ENCODE data around the gene NDUFA5.

NDUFA5 gene

DNA sequence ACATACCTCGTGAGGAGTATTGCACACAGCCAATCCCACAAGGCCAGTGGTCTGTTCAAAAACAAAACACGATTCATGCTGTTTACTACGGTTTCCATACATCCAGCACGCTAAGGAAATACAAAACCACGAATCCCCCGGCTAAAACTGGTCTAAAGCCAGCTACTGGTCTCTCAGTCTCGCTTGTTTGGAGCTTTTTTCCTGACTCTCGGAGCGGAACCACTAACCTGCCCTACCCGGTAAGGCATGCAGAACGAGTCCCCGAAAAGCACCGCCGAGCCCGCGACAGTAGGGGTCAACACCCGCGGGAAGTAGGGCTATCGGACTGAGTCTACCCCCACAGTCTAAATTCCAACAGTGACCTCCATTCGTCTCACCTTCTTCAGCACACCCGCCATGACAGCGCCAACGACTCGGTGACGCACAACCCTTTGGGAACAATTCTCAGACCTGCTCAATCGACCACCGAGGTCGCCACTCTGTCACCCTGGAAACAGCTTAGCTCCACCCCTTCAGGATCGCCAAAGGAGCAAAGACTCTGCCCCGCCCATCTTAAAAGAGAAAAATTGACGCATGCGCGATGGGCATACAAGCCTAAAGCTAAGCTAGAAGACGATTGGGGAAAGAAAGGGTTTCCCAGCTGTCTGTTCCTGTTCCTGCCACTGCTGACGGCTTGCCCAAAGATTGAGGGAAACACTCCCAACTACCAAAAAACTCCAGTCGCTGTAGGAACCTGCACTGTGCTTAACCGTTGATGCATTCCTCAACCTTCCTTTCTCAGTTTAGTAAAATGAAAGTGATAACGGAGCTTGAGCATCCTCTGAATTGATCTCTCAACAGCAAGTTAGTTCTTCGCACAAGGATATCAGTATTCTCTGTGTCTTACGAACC is at the start of gene NDUFA5:
TSS of gene NDUFA5 (minus strand) at position 421 of the 891 bp plus-strand sequence. CDS start at position 398, 23 bp downstream.
- peak; percentile 98 for DNase-seq

DNA sequence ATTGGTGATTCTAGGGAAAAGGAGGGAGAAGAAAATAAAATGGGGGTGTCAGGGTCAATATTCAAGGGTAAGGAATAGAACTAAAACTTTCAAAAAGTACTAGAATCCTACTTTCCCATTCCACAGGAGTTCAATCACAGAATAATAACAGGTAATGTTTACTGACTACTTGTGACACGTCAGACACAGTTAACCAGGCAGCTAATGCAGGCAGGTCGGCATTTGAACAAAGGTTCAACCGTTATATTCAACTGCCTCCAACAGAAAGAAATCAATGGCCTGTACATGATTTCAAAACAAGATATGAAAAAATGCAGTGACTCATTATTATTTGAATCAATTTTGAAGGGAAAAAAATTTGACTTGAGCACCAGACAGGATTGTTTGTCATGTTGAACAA is 47.1 kb upstream of the NDUFA5 start:
- DNase-seq, result no peak

DNA sequence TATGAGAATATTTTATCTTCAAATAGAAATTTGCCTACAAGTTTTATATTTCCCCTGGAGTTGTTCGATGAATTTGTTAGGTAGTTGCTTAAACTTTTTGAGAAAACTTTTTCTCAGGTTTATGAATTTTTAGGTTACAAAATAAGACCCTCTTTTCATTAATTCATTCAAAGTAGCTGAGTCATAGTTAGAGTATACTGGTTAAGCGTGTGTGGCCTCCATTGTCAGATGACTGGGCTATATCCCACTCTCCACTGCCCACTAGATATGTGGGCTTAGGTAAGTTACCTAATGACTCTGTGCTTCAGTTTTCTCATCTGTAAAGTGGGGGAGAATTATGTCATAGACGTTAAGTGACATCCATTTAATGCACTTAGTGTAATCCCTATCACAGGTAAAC is 45.0 kb upstream of the NDUFA5 start:
- no peak for DNase-seq

DNA sequence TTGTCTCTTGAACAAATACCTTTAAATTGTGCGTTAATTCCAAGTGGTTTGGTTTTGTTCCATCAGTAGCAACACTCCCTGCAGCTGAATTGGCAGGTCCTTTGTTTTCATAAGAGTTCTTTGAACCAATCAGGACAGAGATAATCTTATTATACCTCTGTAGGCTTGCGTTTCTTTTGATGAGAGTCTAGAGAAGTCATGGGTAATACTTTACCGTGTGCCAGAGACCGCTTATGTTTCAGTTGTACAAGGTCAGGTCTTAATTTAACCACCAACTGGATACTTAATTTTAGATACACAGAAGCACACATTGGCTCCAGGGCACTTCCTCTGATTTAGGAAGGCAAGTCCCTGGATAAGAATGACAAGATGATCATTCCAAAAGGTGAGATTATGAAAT is 43.9 kb upstream of the NDUFA5 start, which contains the start of gene ASB15:
TSS of gene ASB15 (plus strand) at position 292 of the 400 bp plus-strand sequence. CDS start 12,682 bp downstream, outside the sequence.
- no peak for DNase-seq

DNA sequence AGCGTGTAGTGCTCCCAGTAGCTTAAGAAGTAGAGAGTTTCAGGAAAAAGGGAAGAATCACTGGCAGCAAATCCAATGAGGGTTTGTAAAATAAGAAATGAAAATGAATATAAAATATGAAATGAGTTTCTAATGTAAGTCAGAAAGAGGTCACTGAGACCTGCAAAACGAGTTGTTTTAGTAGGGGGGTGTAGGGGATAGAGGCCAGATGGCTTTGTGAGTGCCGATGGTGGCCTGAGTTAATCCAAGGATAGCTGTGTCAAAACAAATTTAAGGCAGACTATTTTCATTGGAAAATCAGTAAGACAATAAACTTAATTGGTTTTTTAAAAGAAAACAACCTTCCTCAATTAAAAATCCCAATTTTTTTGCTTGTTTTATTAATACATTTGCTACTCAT is 43.3 kb upstream of the NDUFA5 start:
- no peak for DNase-seq

DNA sequence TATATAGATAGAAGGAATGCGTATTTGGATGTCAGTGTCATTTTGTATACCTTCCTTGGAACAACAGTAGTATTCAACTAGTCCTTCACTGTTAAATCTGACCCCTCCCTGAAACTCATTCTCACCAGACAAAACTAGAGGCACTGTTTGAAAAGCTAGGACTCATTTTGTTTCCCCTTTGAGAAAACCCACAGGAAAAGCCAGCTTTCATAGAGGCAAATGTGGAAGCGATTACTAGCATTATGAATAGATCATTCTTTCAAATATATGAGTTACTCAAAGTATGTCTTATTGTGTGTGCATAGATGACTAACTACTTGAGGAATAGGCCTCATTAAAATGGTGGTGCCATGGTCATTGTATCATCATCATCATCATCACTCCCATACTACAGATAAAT is 42.1 kb upstream of the NDUFA5 start:
- DNase-seq, result no peak

DNA sequence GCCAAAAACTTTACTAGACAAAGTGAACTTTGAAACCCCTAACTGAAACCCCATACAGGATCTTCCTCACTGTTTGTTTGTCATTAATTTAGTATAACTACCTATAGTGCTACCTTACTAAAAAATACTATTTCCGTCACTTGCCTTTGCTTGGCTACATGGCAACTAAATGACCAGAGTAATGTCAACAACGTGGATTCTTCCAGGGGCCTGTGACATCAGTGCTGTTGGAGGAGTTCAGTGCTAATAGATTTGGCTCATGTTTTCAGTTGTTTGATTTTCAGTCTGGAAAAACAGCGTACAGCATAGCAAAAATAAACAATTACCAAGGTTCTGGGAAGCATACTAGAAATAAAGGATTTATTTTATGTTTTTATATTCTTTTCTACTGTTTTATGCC is 41.0 kb upstream of the NDUFA5 start:
- DNase-seq, result no peak

DNA sequence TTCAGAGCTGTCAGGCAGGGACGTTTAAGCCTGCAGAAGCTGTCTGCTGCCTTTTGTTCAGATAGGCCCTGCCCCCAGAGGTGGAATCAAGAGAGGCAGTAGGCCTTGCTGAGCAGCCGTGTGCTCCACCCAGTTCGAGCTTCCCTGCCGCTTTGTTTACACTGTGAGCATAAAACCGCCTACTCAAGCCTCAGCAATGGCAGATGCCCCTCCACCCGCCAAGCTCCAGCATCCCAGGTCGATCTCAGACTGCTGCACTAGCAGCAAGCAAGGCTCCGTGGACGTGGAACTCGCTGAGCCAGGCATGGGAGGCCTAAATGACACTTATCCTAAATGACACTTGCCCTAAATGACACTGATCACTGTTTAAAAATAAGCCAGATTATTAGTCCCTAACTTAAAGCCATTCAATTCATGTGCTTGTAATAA is 37.2 kb upstream of the NDUFA5 start:
- peak; percentile 75 for DNase-seq

DNA sequence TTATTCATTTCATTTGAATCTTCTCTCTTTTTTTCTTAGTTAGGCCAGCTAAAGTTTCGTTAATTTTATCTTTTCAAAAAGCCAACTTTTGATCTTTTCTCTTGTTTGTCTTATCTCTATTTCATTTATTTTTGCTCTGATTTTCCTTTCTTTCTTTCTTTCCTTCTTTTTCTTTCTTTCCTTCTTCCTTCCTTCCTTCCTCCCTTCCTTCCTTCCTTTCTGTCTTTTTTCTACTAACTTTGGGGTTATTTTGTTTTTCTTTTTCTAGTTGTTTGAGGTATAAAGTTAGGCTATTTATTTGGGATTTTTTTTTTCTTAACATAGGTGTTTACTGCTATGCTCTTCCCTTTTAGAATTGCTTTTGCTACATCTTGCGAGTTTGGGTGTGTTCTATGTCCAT is 30.8 kb upstream of the NDUFA5 start:
- no peak for DNase-seq

DNA sequence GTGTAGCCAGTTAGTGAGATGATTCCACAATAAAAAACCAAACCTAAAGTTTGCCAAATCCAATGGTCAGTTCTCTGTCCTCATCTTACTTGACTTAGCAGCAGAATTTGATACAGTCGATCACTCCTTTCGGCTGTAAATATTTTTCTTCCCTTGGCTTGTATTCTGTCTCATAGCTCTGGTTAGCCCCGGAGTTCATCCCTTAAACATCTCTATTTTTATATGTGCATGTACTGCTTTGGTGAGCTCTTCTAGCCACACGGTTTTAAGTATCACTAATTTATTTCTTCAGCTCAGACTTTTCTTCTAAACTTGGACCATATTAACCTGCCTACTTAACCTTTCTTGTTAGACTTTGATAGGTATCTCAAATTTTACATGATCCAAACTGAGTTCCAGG is 26.2 kb upstream of the NDUFA5 start:
- DNase-seq, result no peak

DNA sequence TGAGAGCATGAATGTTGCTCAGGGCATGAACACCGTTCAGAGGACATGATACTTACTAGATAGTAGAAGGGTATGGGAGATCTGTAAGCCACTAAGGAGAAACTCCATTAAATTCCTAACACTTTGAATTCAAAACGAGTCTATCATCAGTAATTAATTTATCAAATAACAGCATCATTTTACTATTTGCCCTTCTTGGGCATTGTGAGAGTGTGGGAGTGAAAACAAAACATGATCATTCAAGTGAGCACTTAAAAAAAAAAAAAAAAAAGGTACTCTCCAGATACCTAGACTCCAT is 23.5 kb upstream of the NDUFA5 start:
- DNase-seq, result no peak

DNA sequence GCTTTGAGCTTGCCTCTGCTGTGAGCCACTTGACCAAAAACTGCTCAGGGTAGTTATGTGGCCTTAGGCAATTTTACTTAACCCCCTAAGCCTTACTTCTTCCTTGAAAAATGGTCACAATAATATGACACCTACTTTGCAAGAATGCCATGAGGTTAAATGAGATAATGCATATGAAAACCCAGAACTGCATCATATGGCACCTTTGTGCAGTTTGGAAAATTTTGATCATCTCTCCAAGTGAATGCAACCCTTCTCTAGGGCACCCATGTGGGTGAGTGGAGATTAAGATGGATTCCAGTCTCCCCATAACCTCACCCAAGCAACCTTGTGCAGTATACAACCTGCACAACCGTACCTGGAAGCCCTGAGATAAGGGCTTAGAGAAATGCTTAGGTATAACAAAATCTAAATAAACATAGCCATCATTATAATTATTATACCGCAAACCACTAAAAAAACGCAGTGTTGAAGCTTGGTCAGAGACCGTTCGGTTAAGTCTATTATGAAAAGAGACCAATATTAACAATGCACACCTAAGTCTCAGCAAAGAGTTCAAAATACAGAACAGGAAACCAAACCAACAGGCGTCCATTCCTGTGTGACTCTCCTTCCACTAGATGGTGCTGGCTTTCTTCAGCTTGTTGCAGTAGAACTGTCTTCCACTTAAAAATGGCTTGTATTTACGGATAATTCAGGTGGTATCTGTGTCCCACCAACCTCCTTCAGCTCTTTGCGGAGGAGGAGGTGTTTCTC is 23.0 kb upstream of the NDUFA5 start:
- peak; percentile 6 for DNase-seq

DNA sequence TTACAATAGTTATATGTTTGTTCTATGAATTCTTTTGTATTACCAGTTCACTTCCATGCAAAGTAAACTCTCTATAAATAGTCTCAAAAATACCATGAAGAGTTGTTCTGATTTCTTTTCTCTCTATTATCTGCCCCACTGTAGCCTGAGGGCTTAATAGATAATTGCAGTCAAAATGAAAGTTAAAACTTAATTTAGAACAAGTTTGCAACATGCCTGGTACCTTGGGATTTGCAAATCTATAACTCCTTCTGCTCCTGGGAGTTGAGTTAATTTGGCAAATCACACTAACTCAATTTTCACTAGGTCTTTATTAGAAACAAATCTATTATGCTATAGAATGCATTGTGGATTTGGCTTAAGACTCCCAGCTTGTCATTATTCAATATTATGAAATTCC is 21.8 kb upstream of the NDUFA5 start:
- DNase-seq, result no peak

DNA sequence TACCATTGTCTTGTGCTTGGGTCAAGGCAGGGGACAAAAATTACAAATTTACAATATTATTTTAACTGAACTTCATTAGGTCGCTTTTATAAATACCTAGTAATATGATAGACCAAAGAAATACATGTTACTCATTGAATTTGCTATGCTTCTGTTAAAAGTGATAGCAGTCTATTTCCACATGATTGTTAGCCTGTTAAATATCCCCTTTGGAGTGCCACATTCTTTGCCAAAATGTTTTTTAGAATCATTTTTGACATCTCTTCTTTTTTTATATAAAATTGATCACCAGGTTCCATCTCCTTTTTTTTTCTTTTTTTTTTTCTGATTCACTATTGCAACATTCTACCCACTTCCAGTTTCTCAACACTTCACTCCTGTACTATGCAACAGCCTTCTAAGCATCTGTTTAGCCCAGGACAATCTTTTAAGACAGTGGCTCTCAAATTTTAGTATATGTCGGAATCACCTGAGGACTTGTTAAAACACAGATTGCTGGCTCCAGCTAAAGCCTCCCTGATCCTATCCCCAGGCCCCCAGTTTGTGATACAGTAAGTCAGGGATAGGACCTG is 16.4 kb upstream of the NDUFA5 start:
- DNase-seq, result no peak

DNA sequence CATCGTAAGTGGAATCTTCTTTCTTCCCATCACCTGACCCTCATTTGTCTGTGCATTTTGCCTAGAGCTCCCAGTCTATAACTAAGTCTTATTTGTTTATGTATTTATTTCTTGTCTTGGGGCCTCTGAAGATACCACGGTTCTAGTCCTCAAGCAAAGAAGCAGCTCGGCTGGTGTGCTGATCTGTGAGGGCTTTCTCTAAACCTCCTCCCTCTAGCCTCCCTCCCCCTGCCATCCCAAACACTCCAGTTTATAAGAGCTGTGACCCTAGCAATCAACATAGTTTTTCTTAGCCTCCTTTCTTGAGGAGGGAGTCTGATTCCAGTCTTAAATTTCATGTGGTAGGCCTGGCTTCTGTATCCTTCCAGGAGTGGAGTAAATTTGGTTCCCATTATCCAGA is 15.7 kb upstream of the NDUFA5 start:
- no peak for DNase-seq

DNA sequence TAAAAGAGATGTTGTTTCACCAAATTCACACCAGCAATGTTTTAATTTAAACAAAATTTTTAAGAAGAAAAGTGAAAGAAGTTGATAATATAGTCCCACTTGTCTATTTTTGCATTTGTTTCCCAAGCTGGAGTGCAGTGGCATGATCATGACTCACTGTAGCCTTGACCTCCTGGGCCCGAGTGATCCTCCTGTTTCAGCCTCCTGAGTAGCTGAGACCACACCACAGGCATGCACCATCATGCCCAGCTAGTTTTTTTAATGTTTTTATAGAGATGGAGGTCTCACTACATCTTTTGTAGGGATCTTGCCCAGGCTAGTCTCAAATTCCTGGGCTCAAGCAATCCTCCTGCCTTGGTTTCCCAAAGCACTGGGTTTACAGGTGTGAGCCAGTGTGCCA is 14.1 kb upstream of the NDUFA5 start:
- no peak for DNase-seq

DNA sequence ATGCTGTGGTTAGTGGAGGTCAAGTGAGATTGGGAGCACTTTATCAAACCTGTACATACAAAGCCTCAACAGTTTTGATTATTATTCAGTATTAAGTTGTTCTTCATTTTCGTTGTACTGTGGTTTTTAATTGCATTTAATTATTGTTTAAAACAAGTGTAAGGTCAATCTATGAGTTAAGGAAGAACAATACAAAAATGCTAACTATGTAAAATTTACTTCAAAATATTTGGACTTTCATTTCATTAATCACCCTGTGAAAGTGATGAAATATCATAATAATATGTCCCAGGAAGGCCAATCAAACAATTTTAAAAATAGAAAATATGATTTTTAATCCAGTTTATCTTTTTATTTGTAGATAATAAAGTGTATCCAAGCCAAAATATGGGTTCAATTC is 13.6 kb upstream of the NDUFA5 start:
- no peak for DNase-seq

DNA sequence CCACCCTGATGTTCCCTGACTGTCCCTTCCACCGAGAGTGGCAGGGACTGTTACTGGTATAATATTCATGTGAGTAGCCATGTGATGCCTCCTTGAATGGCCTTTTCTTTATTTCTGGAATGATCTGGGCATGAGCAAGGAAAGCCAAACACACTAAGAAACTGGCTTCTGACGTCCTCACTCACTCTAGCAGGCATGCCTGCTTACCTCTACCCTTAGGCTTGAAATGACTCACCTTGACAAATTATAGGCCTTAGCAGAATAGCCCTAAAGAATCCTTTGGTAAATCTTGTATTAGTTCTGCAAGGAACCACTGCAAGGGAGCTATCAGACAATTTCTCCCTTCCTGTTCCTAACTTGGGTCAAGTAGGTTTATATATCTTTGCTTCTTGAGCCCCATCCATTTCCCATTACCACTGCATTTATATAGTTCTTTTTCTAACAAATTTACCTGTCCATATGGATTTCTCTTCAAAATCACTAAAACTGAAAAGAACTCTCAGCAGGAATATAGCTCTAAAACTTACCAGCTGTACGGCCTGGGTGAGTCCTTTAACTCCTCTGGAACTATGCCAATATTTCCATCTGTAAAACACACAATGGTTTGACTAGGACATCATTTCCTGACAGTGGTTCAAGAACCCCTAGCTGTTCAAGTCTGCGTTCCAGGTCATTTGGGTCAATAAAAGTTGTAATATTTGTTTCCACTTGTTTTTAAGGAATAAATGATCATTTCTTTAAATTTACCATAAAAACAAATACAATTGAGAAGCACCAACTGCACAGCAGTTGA is 13.0 kb upstream of the NDUFA5 start:
- peak; percentile 2 for DNase-seq

DNA sequence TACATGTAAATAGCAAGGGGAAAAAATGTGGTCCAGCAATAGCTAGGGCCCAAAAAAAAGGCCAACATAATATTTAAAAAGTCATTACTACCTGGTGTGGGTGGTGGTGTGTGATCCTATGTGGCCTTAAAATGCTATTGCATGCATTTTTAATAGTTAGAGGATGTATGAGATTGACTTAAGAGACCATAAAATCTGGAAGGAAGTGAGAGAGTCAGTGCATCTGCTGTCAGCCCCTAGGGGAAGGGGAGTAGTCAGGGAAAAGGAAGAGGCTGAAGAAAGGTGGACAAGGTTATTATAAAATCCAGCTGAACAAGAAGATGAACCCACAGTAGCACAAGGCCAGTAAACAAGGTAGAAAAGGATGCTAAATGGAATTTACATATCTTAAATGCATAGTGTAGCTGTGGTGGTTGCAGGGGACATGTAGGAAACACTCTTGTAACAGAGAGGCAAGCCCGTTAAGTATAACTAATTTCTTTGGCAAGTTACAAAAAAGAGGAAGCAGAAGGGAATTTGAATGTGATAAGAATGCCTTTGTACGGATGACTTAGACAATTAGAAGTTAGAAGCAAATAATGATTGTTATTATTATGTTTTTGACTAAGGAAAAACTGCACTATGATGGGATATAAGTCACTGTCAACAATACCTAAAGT is 11.9 kb upstream of the NDUFA5 start:
- DNase-seq, result no peak

DNA sequence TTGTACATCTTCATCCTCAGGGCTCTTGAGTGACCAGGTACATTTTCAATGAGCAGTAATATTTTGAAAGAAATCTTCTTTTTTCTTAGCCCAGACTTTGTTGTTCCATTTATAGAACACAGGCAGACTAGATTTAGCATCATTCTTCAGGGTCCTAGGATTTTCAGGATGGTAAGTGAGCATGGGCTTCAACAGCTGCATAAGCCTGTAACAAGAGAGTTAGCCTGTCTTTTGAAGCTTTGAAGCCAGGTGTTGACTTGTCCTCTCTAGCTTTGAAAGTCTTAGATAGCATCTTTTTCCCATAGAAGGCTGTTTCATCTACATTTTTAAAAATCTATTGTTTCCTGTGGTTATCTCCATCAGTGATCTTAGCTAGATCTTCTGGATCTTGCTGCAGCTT is 4.5 kb upstream of the NDUFA5 start:
- DNase-seq, result no peak

DNA sequence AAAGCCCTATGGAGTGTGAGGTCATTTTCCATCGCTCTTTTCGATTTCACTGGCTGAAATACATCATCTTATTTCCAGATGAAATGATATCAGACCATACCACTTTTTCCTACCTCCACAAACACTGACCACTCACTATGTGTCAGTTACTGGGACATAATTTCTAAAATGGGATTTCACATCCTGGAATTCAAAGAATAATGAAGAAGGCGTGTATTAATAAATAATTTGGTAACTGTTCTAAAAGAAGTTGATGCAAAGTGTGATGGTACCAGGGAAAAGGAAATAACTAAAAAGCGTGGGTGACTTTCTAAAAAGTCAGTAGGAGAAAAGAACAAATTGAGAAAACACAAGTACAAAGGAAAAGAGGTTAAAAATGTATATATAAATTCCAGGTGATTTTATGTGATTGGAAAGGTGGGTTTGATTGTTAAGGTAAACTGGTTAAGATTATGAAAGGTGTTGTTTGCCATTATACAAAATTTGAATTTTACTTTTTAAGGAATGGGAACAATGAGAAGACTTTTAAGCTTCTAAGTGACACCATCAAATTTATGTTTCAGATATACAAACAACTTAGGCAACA is 764 bp upstream of the NDUFA5 start:
- no peak for DNase-seq

DNA sequence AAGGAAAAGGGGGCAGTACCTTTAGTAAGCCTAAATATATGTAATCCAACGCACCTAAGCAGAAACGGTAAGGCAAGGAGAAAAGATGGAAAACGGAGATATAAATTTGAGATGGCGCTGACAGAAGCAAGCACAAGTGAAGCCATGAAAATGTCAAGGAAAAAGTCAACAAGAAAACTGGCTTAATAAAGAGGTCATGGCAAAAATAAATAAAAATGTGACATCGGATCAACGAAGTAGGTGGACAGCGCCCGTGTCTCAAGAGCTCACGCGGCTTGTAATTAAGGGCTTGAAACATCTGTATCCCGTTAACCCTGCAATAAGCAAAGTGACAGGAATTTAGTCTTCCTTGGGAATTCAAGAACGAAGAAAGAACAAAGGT is 611 bp downstream of the NDUFA5 start:
- DNase-seq, result no peak
